HuH-7.5 (cell line): ENCODE results near the gene ABTB2.
"Not testable (repeated sequence)": the region's sequence is repeated elsewhere in the genome, so short reads cannot be mapped to it uniquely, and the experiment has no call there.

Experiments used
- DNase-seq: peaks from one replicate; pipeline ENCODE4 v3.0.0; 2011; ENCODE audit warnings: low spot score

ABTB2 gene

DNA sequence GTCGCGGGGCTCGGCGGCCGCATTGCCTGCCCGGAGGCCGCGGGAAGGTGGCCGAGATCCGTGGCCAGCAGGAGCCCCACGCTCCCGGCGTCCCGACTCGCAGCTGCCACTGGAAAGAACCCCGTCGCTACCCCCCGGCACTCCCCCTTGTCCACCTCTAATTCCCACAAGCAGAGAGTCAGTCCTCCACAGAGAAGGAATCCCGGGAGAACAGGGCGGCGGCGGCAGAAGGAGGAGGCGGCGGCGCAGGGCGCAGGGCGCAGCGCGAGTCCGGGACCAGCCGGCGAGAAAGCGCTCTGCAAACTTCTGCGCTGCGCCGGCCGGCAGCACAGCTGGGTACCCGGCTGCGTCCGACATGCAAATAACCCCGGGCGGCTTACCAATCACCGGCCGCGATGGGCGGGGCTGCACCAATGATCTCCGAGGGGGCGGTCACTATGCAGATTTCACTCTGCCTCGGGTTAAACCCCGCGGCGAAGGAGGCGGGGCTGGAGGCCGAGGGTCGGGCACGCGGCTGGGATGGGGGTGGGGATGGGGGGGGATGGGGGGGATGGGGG, at the start of gene ABTB2:
TSS of gene ABTB2 (minus strand) at position 310 of the 557 bp plus-strand sequence.
- DNase-seq, result peak; percentile 85

GRCh38 chr11:34407121-34407813, 49.5 kb upstream of the ABTB2 start:
- DNase-seq, result no peak

GRCh38 chr11:34406413-34406812, 48.6 kb upstream of the ABTB2 start:
- DNase-seq, result no peak

DNA sequence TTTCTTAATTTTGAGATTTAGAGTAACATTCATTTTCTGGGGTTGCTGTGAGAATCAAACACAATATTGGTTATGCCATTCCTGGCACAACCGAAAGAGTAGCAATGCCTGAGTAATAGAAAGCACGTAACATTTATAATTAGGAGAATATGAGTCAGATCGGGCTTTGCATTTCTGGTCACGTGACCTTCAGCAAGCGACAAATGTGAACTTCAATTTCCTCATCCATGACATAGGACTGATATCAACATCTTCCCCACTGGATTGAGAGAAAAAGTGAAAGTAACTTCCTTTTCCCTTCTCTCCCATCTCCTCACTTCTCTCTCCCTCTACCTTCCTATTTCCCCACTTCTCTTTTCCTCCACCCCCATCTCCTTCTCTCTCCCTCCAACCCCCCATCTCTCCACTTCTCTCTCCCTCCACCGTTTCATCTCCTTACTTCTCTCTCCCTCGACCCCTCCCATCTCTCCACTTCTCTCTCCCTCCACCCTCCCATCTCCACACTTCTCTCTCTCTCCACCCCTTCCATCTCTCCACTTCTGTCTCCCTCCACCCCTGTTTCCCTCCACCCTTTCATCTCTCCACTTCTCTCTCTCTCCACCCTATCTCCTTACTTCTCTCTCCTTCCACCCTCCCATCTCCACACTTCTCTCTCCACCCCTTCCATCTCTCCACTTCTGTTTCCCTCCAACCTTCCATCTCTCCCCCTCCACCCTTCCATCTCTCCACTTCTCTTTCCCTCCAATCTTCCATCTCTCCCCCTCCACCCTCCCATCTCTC, 47.5 kb upstream of the ABTB2 start:
- DNase-seq, result no peak

DNA sequence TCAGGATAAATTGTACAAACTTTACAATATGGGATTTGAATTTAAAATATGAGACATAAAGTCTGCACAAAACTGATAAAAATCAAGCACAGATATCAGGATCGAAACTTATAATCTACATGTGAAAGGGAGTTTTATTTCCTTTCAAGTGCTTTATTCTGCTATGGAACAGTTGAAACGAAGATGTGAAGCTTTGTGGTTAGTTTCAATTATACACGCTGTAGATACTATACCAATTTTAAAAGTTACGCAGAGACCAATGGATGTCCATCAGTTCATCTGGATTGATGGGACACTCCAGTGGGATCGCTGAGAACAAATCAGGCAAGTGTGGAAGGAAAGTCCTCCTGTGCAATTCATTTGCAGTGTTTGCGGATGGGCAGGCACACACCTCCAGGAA, 46.5 kb upstream of the ABTB2 start:
- no peak for DNase-seq

- no peak for DNase-seq
Observed at GRCh38 chr11:34403431-34403830, 45.6 kb upstream of the ABTB2 start.

- no peak for DNase-seq
Observed at GRCh38 chr11:34397811-34398210, 40.0 kb upstream of the ABTB2 start.

GRCh38 chr11:34397120-34397519, 39.3 kb upstream of the ABTB2 start:
- no peak for DNase-seq

GRCh38 chr11:34395916-34396550, 38.2 kb upstream of the ABTB2 start:
- DNase-seq, result no peak

DNA sequence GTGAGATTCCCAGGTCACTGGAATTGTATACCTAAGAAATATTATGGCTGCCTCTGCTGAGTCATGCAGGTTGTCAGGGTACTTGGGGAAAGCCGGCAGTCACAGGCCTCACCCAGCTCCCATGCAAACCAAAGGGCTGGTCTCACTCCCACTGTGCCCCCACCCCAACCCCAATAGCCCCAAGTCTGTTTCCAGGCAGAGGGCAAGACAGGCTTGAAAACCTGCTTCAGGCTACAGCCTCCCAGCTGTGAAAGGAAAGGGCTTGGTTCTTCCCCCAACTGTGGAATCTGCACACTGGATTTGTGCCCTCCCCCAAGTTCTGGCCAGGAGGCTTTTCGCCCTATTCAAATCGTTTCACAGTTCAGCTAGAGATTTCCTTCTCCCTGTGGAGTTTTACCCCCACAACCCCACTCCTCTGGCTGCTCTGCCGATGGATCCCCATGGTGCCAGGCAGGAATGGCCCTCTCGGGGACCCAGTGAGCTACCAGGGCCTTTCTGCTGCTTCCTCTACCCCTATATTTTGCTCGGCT, 37.0 kb upstream of the ABTB2 start:
- DNase-seq, result no peak

DNA sequence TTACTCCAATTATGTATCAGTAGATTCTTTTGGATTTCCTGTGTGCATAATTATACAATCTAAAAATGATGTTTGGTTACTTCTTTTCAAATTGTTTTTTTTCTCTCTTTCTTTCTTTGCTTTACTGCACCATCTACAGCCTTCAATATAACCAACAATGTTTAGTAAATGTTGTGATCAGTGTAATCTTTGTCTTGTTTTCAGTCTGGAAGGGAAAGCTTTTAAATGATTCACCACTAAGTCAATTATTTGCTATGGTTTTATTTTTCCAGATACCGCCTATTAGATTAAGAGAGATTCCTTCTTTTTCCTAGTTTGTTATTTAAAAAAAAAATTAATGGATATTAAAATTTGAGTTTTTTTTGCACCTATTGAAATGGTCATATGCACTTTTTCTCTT, 29.8 kb upstream of the ABTB2 start:
- no peak for DNase-seq

DNA sequence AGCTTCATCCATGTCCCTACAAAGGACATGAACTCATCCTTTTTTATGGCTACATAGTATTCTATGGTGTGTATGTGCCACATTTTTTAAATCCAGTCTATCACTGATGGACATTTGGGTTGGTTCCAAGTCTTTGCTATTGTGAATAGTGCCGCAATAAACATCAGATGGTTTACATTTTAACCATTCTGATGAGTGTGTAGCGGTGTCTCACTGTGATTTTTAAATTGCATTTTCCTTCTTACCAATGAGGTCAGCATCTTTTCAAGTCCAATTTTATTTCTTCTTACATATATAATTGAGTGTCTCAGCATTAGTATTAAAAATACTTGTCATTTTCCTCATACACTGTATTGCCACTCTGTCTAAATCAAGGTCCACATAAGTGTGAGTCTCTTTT, 28.5 kb upstream of the ABTB2 start:
- not testable (repeated sequence) for DNase-seq

DNA sequence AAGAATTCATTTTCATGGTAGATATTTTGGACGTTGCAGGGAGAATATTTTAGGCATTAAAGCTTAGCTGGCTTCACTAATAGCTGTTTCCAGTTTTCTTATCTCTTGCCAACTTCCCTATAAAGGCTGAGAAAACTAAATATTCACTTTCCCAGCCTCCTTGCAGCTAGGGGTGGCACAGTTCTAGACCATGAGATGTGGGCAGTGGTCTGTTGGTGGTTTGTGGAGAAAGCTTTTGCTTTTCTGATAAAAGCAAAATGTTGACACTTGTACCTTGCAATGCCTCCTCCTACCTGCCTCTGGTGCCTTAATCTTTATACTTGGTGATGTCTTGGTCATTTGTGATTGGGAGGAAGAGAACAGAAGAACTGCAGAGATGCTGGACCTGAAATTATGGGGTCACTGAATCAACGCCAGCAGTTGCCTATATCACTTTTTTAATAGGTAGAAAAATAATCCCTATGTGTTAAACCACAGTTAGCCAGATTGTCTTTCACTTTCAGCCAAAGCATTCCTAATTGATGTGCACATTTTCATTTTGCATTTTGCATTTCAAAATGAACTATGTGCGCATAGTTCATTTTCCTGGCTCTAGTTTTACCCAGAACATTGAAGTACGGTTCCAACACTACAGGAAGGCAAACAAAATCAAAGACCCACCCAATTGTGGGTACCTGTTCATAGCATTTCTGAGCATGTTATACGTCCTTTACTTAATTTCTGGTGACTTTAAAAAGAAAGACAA, 24.9 kb upstream of the ABTB2 start:
- no peak for DNase-seq

- DNase-seq, result no peak
Observed at GRCh38 chr11:34381775-34382174, 24.0 kb upstream of the ABTB2 start.

DNA sequence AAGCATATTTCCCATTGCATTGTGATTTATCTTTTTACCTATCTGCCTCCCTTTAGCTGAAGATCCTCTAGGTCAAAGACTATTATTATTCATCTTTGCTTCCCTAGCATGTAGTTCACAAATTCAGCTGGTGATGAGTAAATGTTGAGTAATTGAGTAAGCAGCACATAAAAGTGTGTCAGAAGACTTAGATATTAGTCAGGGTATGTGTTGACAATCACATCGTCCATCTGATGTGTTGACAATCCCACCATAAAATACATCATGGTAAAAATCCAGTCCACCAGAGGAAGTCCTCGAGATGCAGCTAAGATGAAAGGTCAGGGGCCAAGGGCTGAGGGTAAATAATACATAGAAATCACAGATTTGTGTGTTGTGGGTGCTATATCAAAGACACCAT, 22.9 kb upstream of the ABTB2 start:
- DNase-seq, result no peak

DNA sequence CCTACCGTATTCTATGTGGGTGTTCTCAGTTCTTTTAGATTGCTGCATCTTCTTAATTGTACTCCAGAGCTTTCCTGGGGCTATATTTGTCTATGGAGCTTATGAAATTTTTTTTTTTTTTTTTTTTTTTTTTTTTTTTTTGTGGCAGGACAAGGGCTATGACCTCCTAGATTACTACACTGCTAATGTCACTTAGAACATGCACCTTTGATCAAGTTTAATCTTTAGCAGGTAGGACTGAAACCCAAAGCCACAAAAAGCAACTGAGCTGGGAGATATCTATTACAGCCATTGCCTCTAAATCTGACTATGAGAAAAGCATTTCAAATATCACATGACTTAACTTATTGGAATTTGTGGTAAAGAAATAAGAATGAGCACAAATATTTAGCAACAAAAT, 21.7 kb upstream of the ABTB2 start:
- DNase-seq, result no peak

GRCh38 chr11:34379079-34379478, 21.3 kb upstream of the ABTB2 start:
- no peak for DNase-seq

GRCh38 chr11:34373727-34374126, 15.9 kb upstream of the ABTB2 start:
- DNase-seq, result no peak

DNA sequence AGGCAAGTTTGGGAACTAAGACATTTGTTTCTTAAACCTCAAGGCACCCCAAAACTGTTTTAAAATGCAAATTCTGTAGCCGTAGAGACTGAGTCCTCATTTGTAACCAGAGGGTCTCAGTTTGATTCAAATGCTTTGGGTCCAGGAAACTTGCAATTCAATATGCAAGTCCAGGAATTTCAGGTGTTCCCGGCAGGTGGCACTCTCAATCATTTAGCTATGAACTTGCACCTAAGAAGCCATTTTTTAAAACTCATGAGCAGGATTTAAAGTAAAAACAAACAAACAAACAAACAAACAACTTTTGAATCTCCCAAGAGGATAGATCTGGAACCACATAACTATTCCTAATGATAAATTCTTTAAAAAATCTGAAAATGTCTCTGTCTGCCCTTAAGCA, 8.7 kb upstream of the ABTB2 start:
- DNase-seq, result peak; percentile 23

GRCh38 chr11:34364102-34364501, 6.3 kb upstream of the ABTB2 start:
- DNase-seq, result no peak

- no peak for DNase-seq
Observed at GRCh38 chr11:34363363-34364084, 5.7 kb upstream of the ABTB2 start.
